Retinal pigment epithelial cell (primary cell): Measurements from ENCODE around the gene UTP14C.
"Not testable (repeated sequence)": the region's sequence is repeated elsewhere in the genome, so short reads cannot be mapped to it uniquely, and the experiment has no call there.

Source experiments
- DNase-seq: peaks from one replicate; pipeline ENCODE4 v3.0.0-alpha.2; 2010; ENCODE audit warnings: low read depth
- H3K4me3 ChIP-seq: 2 replicates; pipeline ENCODE4 v1.5.1; 2011; ENCODE audit warnings: mild to moderate bottlenecking, low read length, control low read depth, moderate library complexity
- CTCF ChIP-seq: conservative IDR thresholded peaks from 2 replicates; pipeline ENCODE4 v1.5.1; 2011; ENCODE audit warnings: low read depth, low read length, control low read depth, inconsistent platforms

UTP14C gene

GRCh38 chr13:52029569-52029968 lies 5.1 kb downstream of the UTP14C start:
- H3K4me3 ChIP-seq: no peak overlapping the region
- no peak for DNase-seq
- TF ChIP-seq CTCF: no peak

GRCh38 chr13:52030401-52030800 lies 5.9 kb downstream of the UTP14C start:
- H3K4me3 ChIP-seq, DNase-seq: not testable (repeated sequence)

- DNase-seq: no peak
- no peak overlapping the region for H3K4me3 ChIP-seq
- TF ChIP-seq CTCF: no peak
Measured at GRCh38 chr13:52033039-52033438, 8.5 kb downstream of the UTP14C start.

GRCh38 chr13:52034616-52035226 lies 10.2 kb downstream of the UTP14C start:
- H3K4me3 ChIP-seq: no peak overlapping the region
- TF ChIP-seq CTCF: no peak
- DNase-seq: no peak

GRCh38 chr13:52036037-52036436 lies 11.5 kb downstream of the UTP14C start:
- no peak for DNase-seq
- H3K4me3 ChIP-seq: no peak overlapping the region
- TF ChIP-seq CTCF: no peak

- TF ChIP-seq CTCF: no peak
- DNase-seq: no peak
- no peak overlapping the region for H3K4me3 ChIP-seq
Measured at GRCh38 chr13:52043675-52044074, 19.2 kb downstream of the UTP14C start.

- no peak overlapping the region for H3K4me3 ChIP-seq
- TF ChIP-seq CTCF: no peak
- no peak for DNase-seq
Measured at GRCh38 chr13:52047463-52047862, 23.0 kb downstream of the UTP14C start.

GRCh38 chr13:52048516-52048915 lies 24.0 kb downstream of the UTP14C start:
- TF ChIP-seq CTCF: no peak
- DNase-seq: no peak
- H3K4me3 ChIP-seq: no peak overlapping the region
